Stimulated activated CD4-positive, alpha-beta T cell treated with anti-CD3 and anti-CD28 coated beads, TNF-alpha, amount 100 ng/mL, for 24 hours (primary cell): ENCODE measurements around the gene PIEZO2.

Experiments used
- DNase-seq, 3 experiments: peaks; one replicate each; pipeline ENCODE4 v3.0.0-alpha.2; 2020; ENCODE audit warnings: low read depth in 3 of 3

Gene PIEZO2

DNA sequence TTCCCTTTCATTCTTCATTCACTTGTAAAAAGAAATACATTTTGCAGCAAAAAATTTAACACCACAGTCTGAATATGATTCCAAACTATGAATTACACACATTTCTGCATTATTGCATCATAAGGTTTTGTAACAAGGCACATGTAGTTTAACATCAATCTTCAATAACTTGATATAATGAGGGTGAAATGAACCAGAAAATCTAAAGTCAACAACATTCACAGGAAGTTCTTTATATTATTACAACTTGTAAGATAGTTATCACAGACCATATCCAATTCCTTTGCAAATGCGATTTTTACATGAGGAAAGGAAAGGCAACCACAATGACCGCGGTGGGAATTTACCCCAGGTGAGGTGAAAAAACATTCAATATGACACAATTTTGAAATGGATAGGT lies 410.2 kb downstream of the PIEZO2 start:
- DNase-seq = no peak

DNA sequence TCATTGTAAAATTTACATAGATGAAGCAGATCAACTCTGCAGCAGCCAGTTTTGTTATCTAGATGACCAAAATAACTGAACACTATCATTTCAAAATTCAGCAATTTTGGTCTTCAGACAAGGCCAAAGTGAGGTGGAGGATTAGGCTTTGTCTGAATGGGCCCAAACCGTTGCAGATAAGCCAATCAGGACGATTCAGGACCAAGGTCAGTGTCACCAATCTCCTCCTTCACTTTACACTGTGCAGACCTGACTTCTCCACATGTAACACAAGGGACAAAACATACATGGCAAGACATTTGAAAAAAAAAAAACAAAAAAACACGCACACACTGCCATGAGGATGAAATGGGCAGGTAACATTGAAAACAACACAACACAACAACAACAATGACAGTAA lies 412.4 kb downstream of the PIEZO2 start:
- no peak for DNase-seq

DNA sequence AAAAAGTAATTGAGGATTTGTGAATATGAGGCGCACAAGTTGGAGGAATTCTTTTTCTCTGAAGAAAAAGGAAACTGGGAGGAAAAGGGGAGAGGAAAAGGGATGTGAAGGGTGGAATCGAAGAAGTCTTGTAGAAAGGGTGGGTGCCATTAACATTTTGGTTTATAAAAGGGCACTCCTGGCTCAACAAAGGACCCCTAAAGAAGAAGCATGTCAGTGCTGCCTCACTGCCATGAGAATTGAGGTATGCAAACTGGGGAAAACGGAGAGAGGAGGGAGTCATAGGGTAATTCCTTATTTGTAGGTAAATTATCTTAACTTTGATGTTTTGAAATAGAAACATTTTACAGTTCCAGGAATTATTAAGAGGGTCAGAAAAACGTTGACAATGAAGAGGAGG lies 416.4 kb downstream of the PIEZO2 start:
- no peak for DNase-seq

DNA sequence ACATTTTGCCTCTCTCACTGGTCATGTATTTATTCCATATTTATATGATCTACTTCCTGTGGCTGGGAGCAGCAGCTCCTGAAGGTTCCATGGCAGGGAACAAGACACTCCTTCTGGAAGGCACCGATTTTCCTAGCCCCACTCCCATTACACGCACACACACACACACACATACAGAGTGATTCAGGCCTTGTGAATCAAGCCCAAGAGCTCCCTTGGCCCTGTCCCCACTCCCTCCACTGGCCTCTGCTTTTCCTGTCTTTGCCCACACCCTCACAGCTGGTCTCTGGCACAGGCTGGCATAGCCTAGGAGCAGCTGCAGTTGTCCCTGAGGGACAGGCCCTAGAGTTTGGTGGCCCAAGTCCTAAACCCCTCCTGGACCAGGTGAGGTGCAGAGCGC lies 421.9 kb downstream of the PIEZO2 start:
- DNase-seq = no peak

DNA sequence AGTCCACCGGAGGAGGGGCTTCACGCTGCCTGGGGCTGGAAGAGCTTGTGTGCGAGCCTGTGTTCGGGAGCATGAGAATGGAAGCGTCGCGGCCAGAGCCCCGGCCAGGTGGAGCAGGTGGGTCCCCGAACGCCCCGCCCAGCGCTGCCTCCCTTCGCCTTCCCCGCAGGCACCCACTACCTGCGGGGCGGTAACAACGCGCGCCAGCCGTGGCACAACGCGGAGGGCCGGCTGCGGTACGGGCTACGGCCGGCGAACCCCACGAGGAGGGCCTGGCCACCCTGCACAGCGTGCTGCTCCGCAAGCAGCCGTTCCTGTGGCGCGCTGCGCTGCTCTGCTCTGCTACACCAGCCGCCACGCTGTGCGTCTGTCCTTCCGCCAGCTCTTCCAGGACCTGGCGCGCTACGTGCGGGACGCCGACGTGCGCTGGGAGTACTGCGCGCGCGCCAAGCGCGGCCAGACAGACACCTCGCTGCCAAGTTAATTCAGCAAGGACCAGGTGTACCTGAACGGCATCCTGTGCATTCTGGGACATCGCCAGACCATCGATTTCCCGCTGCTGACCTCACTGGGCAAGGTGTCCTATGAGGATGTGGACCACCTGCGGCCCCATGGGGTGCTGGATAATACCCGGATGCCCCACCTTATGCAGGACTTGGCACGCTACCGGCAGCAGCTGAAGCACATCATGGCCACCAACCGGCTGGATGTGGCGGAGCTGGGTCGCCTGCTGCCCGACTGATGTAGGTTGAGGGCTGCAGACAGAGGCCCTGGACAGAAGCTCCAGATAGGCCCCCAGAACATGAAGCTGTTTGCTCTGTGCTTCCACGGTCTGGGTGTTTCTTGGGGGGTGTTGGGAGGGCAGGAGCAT lies 422.9 kb downstream of the PIEZO2 start:
- no peak for DNase-seq

DNA sequence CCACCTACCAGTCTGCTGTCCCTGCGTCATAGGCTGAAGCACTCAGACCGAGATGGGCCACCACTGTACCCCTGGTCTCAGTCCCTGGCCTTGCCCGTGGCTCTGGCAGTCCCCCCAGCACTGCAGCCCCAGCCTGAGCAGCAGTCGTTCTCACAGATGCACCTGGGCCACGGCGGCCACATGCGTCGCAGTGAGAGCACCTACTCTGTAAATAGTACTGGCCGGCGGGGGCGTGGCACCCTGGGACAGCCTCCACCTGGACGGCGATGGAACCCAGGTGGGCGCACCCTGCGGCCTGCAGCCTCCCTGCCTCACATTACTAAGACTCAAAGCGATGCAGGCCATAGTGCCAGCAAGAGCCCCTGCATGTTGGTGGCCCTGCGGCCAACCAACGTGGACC lies 424.7 kb downstream of the PIEZO2 start:
- no peak for DNase-seq

DNA sequence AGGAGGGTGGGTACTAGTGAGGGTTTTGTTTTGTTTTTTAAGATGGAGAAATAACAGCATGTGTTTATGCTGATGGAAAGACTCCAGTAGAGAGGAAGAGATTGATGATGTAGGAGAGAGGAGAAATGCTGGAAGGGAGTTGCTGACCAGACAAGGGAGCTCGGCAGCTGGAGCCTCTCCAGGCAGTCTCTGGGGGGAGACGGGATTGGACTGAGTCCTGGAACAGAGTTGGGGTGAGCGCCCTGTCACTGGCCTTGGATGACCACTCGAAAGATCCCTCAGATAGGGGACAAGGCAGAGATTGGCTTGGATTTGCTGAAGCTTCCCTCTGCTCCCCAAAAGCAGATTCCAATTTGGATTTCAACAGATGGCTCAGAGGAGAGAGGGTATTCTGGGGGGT lies 425.9 kb downstream of the PIEZO2 start:
- DNase-seq = no peak

DNA sequence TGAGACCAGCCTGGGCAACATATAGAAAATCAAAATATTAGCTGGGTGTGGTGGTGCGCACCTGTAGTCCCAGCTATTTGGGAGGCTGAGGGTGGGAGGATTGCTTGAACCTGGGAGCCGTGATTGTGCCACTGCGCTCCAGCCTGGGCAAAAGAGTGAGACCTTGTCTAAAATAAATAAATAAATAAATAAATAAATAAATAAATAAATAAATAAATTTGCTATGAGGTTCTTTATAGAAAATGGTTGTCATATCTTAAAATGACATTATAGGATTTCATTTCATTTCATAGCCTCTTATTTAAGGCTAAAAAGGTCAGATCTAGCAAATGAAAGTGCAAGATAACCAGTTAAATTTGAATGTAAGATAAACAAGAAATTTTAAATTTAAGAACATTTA lies 430.6 kb downstream of the PIEZO2 start:
- DNase-seq = no peak

DNA sequence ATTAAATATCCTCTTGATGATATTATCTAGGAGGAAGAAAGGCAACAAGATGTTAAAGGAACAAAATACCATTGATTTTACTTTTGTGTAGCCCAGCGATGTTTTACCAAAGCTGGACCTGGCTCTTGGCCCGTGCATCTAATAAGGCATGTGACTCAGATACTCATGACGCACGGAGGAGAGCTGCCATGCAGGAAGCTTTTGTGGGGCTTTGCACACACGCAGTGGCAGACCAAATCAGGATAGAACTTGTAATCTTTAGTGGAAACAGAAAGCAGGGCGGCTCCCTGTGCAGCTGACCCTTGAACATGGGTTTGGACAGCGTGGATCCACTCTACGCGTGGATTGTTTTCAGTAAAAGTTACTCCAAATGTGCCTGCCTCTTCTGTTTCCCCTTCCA lies 433.6 kb downstream of the PIEZO2 start:
- no peak for DNase-seq

DNA sequence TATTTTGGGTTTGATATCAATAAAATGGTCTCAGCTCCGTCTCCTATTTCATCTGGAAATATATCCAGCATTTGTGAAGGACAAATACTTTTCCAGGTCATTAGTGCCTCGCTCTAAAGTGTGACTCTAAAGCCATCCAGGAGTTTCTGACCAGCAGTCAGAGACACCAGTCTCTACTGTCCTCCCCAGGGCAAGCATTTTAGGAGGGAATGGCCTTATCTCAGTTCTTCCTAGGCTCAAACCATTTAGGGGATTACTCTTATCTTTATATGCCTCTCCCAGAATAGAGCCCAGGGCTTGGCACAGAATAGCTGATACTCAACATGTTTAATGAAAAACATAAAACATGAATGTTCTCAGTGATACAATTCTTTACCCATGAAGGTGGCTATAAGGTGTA lies 436.0 kb downstream of the PIEZO2 start:
- DNase-seq = no peak

DNA sequence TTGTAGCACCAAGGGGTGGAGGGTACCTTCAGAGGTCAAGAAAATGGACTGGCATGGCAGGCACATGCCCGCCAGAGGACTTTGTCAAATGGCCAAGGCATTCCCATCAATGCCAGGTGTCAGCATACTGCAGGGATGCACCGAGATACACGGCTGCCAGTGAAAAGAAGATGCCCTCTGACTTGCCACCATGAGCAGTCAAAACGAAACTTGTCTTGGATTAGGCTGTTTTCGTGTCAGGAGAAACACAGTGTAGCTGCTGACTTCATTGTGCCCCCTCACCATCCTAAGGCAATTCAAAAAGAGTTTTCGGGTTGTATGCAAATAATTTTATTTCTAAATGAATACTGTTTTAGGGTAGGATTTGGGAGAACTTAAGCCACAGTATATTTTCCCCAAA lies 442.1 kb downstream of the PIEZO2 start:
- no peak for DNase-seq

DNA sequence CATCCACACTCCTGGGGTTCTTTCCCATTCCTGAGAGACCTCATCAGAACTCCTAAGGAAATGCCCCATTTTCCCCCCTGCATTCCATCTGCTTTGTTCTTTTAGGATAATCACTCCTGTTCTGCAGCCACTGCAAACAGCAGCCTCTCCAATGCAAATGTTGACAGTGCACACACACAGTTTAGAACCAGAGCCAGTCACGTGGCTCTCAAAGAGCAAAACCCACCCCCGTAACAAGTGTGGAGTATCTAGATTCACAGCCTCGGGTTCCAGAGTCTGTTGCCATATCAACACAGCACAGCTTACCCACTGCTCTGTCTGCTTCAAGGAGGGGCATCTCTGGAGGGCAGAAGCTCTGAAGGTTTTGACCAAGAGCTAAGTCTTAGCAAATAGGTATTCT lies 443.6 kb downstream of the PIEZO2 start:
- DNase-seq = no peak

DNA sequence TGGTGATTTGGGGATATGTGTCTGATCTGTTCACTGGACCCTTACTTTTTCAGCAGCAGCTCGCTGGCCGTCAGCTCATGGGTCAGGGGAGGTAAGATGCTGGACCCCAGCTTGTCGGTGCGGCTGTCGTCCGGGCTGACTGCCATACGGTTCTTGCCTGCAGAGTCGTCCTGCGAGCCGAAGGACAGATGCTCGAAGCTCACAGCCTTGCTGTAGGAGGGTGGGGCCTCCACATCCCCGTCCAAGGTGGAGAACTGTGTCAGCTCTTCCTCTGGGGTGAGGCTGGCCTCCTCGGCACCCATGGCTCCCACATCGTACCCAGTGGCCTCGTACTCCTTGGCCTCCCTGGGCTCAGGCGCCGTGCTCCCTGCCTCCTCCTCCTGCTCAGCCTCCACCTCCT lies 444.1 kb downstream of the PIEZO2 start:
- no peak for DNase-seq

DNA sequence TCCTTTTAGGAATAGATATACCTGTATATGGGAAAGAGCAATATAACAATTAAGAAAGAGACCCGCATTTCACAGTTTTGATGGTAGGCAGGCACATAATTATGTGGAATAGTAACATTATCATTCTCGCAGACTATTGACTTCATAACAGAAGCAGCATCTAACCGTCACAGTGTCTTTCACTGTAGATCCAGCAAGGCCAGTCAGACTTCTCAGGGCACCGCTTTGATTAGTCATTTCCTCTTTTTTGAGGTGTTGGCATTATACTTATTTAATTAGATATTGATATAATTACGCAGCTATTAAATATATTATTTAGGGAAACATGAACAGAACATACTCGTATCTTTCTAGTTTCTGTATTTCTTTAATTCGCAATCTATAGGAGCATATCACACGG lies 447.2 kb downstream of the PIEZO2 start:
- DNase-seq = no peak

DNA sequence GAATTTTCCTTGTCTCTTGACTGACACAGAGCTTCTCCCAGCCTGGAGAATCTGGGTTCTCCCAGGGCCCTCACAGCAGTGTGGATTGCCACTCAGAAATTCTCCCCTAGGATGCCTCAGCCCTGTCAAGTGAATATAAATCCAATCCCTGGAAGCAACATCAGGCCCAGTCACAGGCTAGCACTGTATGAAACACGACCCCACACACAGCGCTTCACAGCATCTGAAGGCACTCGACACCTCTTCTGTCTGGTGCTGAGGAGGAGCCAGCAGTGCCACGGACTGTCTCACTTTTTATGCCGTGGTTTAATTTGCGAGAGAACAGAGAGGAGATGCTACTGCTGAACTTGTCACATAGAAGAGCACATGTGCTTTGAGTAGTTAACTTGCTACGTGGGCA lies 459.0 kb downstream of the PIEZO2 start:
- DNase-seq = no peak

DNA sequence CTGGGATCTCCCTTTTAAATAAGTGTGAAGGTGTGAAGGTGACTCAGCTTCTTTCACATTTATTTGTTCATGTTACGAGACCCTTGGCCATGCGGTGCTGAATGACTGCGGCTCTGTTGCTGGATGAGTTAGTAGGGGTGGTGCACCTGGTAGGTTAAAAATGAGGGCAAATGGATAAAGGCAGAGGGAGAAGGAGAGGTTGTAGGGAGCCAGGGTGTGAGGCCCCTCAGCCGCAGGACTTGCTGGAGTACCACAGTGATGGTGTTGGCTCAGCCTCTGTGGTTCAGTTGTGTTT lies 459.4 kb downstream of the PIEZO2 start:
- no peak for DNase-seq

DNA sequence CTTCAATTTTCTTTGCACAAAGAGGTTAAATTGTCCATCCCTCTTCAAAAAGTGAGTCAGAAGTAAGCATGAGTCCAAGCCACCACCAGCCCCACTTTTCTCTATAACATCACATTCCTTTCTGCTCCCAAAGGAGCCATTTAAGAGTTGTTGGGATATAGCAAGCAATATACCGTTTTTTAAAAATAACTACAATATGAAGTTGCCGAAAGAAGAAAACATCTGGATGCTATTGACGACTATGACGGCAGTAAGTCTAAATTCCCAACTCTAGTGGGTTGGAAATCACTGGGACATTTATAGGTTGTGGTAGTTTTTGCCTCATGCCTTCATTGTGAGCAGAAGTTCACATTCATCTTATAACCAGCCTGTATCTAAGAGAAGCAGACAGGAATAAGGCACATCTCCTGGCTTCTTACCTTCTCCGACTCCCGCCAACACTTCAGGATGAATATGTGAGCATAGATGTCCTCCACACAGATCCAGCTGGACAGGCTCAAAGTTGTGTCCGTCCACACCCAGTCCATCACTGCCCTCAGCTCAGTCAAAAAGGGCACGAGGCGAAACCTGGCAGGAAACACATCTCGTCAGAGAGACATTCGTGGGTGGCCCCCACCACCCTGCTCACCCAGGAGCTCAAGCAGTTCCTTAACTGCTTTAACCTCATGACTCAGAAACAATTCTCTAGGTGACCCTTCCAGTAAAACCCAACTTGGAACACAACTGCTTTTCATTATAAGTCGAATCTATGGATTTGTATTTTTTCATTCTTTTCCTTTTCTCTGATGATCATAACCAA lies 459.9 kb downstream of the PIEZO2 start:
- no peak for DNase-seq

DNA sequence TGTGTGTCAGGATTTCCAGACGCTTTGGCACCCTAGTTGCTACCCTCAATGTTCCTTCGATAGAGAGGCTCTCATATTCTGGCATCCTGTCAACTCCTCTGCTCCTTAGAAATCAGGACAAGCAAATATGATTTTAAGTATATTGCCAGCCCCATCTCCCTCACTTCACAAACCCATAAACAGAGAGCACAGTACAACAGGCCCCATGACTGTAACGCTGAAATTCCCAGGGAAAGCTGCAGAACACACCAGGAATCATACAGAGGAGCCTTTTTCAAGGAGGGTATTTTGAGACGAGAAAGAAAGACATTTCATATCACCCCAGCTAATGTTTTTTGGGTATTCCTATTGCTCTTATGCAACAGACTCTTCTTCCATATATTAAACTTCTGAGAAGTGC lies 460.6 kb downstream of the PIEZO2 start:
- DNase-seq = no peak

DNA sequence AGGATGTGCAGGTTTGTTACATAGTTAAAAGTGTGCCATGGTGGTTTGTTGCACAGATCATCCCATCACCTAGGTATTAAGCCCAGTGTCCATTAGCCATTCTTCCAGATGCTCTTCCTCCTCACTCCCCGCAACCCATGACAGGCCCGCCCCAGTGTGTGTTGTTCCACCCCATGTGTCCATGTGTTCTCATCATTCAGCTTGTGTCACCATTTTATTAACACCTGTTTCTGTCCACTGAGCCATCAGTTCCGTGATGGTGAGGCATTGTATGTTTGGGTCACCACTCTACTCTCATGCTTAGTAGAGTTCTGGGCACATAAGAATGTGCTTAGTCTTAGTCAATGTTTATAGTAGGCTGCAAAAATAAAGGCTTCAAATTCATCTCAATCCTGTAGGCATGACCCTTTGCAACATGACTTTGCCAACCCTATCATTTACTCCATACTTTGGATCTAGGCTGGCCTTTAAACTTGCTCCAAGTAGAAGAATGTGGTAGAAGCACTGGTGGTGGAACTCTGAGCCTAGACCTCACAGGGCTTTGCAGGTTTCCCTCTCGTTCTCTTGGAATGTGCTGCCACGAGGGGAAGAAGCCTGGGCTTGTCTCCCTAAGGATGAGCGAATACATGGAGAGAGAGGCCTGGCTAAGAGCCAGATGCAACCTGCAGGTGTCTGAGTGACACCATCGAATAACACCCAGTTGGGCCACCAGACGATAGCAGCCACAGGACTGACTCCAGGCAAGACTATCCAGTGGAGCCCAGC lies 462.0 kb downstream of the PIEZO2 start:
- no peak for DNase-seq

DNA sequence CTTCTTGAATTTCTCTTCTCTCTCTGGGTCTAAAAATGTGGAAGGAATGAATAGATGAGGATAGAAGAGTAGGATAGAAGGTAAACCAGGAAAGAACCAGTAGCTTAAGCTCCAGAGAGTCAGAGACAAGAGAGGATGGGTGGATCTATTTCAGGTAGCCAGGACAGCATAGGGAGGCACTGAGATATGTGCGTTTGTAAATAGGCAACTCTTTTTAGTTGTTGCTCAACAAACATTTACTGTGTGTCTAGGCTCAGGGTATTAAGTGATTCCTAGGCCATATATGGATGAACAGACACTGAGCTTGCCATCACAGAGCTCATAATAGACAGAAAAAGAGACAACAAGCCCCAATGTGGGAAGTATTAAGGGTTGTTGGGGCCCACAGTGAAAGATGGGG lies 463.1 kb downstream of the PIEZO2 start:
- DNase-seq = no peak

DNA sequence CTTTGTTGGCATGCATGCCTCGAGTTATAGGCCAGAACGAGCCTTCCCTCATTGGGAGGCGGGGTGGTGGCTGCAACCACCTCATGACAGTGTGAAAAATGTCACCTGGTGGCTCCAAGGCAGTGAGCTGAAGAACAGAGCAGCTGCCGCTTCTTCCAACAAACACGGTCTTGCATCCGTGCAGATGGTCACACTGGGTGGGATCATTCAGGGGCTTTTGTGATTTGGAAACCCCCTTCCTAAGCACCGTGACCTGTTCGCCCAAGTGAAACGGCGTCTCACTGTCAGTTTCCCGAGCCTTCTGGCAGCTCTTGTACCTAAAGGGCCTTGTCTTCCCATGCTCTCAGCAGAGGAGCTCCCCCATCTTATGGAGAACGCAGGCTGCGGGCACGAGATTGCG lies 463.9 kb downstream of the PIEZO2 start:
- no peak for DNase-seq

DNA sequence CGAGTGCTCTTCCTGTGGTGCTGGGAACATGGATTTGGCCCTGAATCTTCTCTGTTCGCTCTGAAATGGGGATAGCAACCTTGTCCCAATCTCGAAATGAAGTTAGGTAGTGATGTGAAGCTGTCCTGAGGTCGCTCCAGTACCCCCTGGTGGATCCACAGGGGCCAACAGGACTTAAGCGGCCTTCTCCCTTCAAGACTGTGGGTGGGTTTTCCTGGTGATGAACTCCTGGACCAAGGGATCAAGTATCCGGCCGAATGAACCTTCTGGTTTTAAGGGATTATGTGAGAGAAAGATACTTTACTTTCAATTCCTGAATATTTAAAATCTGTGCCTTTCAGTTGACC lies 467.0 kb downstream of the PIEZO2 start:
- no peak for DNase-seq
